GM12878 (cell line): ENCODE measurements around the gene STPG1. TPM values are rescaled to one million over a fixed set of nuclear protein-coding genes. Genes with fewer than 3 reads are reported as not detected.

Source experiments
- ATAC-seq: fragments of 200-7000 bp; cut with Tn5 transposase; 3 replicates; pipeline ENCODE4 v1.9.1; 2020; ENCODE audit warnings: mild to moderate bottlenecking, moderate library complexity
- BruUV-seq: library from RNA; stranded (reverse); fragments of 400-500 nt; replicated peaks from 2 replicates; lab custom pipeline; 2021; lab: Mats Ljungman, UMichigan
- CTCF ChIA-PET: fragments of 300-600 bp; sonication (Branson Sonifier 250); formaldehyde crosslinking; extraction: SDS; loops from one replicate; lab custom pipeline; 2021; ENCODE audit warnings: inconsistent platforms; lab: Yijun Ruan, JAX
- POLR2A ChIA-PET: fragments of 350-600 bp; formaldehyde crosslinking; extraction: SDS; loops from one replicate; lab custom pipeline; 2021; ENCODE audit warnings: inconsistent platforms; lab: Charles Lee
- RAD21 ChIA-PET: fragments of 300-600 bp; sonication (Branson Sonifier 250); formaldehyde crosslinking; loops from one replicate; lab custom pipeline; 2023; ENCODE audit warnings: antibody characterized with exemption; ENCODE audit not compliant: unreplicated experiment; lab: Charles Lee
- SMC1A ChIA-PET: fragments of 300-600 bp; sonication (Branson Sonifier 250); formaldehyde crosslinking; loops from one replicate; lab custom pipeline; 2023; ENCODE audit not compliant: unreplicated experiment, uncharacterized antibody; lab: Charles Lee
- DNase-seq: peaks from one replicate; pipeline ENCODE4 v3.0.0-alpha.2; 2011; ENCODE audit warnings: low read depth, low spot score
- FAIRE-seq: peaks from 3 replicates; lab custom pipeline; 2011; peaks lifted over from hg19 to GRCh38; lab: Jason Lieb, UNC
- H2AFZ ChIP-seq: 2 replicates; pipeline ENCODE4 v1.6.0; 2011; ENCODE audit warnings: low read depth, low read length, control low read depth; ENCODE audit not compliant: control insufficient read depth
- H3K27ac ChIP-seq: 2 replicates; pipeline ENCODE4 v1.5.1; 2011; ENCODE audit warnings: control low read depth; ENCODE audit not compliant: control insufficient read depth, insufficient read depth
- H3K27me3 ChIP-seq, 2 experiments: replicated peaks in 1 of 2; 2 replicates each; pipeline versions ENCODE4 v1.6.0 to v1.6.1; 2011; ENCODE audit warnings: low read length in 1 of 2; ENCODE audit not compliant: control insufficient read depth in 2 of 2, insufficient read depth in 2 of 2
- H3K36me3 ChIP-seq, 2 experiments: 2 replicates each; pipeline ENCODE4 v1.5.1; 2011; ENCODE audit warnings: low read length in 1 of 2; ENCODE audit not compliant: control insufficient read depth in 2 of 2, insufficient read depth in 2 of 2
- H3K4me1 ChIP-seq: 2 replicates; pipeline ENCODE4 v1.6.1; 2011; ENCODE audit warnings: mild to moderate bottlenecking, low read length, moderate library complexity, mixed read lengths; ENCODE audit not compliant: control insufficient read depth, insufficient read depth
- H3K4me2 ChIP-seq: 2 replicates; pipeline ENCODE4 v1.6.0; 2011; ENCODE audit warnings: control low read depth; ENCODE audit not compliant: control insufficient read depth, insufficient read depth
- H3K4me3 ChIP-seq: fragments of 200-600 bp; sonication (generic); 2 replicates; pipeline ENCODE4 v1.5.1; 2016
- H3K79me2 ChIP-seq: 2 replicates; pipeline ENCODE4 v1.6.0; 2011; ENCODE audit warnings: low read length; ENCODE audit not compliant: control insufficient read depth, insufficient read depth
- H3K9ac ChIP-seq: 2 replicates; pipeline ENCODE4 v1.8.0; 2011; ENCODE audit warnings: low read length, control low read depth, mixed read lengths; ENCODE audit not compliant: control insufficient read depth, insufficient read depth
- H3K9me3 ChIP-seq: replicated peaks from 3 replicates; pipeline ENCODE4 v1.5.1; 2011; ENCODE audit warnings: mild to moderate bottlenecking, low read length; ENCODE audit not compliant: control insufficient read depth, insufficient read depth
- H4K20me1 ChIP-seq: 2 replicates; pipeline ENCODE4 v1.6.0; 2011; ENCODE audit not compliant: control insufficient read depth, insufficient read depth
- CBX5 ChIP-seq: sonication (generic); IDR thresholded peaks from 2 replicates; pipeline ENCODE4 v1.6.1; 2016; ENCODE audit warnings: low read depth, moderate library complexity, mild to moderate bottlenecking, inconsistent platforms
- CEBPZ ChIP-seq: fragments of 150-350 bp; IDR thresholded peaks from 2 replicates; pipeline ENCODE4 v1.6.1; 2016; ENCODE audit warnings: low read depth, low read length
- GABPA ChIP-seq: IDR thresholded peaks from 2 replicates; pipeline ENCODE4 v1.6.1; 2014; ENCODE audit warnings: antibody characterized with exemption, low read depth, mild to moderate bottlenecking, inconsistent platforms
- HSF1 ChIP-seq: fragments of 150-350 bp; IDR thresholded peaks from 2 replicates; pipeline ENCODE4 v1.6.1; 2014; ENCODE audit warnings: mild to moderate bottlenecking, low read depth, low read length
- JUNB ChIP-seq: IDR thresholded peaks from 2 replicates; pipeline ENCODE4 v1.6.1; 2016; ENCODE audit warnings: antibody characterized with exemption, mild to moderate bottlenecking
- NRF1 ChIP-seq: conservative IDR thresholded peaks from 2 replicates; pipeline ENCODE4 v1.6.1; 2011; ENCODE audit warnings: mild to moderate bottlenecking, low read depth, low read length, improper control_type of control experiment
- PAX5 ChIP-seq: IDR thresholded peaks from 2 replicates; pipeline ENCODE4 v1.6.1; 2011; ENCODE audit warnings: low read depth, low read length, borderline replicate concordance
- RBBP5 ChIP-seq: fragments of 200-600 bp; sonication (generic); conservative IDR thresholded peaks from 2 replicates; pipeline ENCODE4 v1.6.1; 2016
- SMARCA5 ChIP-seq: fragments of 450-650 bp; IDR thresholded peaks from 2 replicates; pipeline ENCODE4 v1.6.1; 2017; ENCODE audit warnings: mild to moderate bottlenecking
- STAT1 ChIP-seq: fragments of 450-650 bp; conservative IDR thresholded peaks from 2 replicates; pipeline ENCODE4 v1.6.1; 2014; ENCODE audit warnings: antibody characterized with exemption, mild to moderate bottlenecking
- ZBTB33 ChIP-seq: fragments of 450-650 bp; IDR thresholded peaks from 2 replicates; pipeline ENCODE4 v1.6.1; 2017; ENCODE audit warnings: mild to moderate bottlenecking
- ZNF687 ChIP-seq: fragments of 450-650 bp; IDR thresholded peaks from 2 replicates; pipeline ENCODE4 v1.6.1; 2017; ENCODE audit warnings: mild to moderate bottlenecking, moderate library complexity
- WGBS: methylation state at CpG from one replicate; pipeline ENCODE4 v1.1.6; 2016; ENCODE audit warnings: low lambda C conversion rate; ENCODE audit not compliant: insufficient replicate concordance, insufficient coverage; ENCODE audit errors: missing lambda C conversion rate; 5-methylcytosine and 5-hydroxymethylcytosine counted together
- in situ Hi-C: fragments of 300-500 bp; cut with MboI; formaldehyde crosslinking; loops from 9 replicates; pipeline ENCODE4 v1.14.3; 2018; ENCODE audit warnings: mixed read lengths
- intact Hi-C: fragments of 100-400 bp; cut with micrococcal nuclease; formaldehyde crosslinking; loops from one replicate; pipeline ENCODE4 v1.14.2; 2022; ENCODE audit not compliant: unreplicated experiment
- polyA plus RNA-seq, 11 experiments: library from polyadenylated mRNA; depleted of rRNA in 4 of 11; unstranded in 6 of 11; stranded (reverse) in 5 of 11; fragments of >200 nt; fragmentation: Nextera tagmentation in 4 of 11; fragmentation: Illumina TruSeq in 1 of 11; extraction: Ambion mirVana in 4 of 11; extraction: Trizol in 1 of 11; gene quantifications; 1 replicate in 1 of 11; 2 replicates in 10 of 11; pipeline versions ENCODE4 v1.2.1 to v1.2.3, GENCODE V29; 2011 to 2016; ENCODE audit warnings: inconsistent platforms in 2 of 11, missing spikeins in 2 of 11, low read depth in 1 of 11
- total RNA-seq, 4 experiments: library from RNA; depleted of rRNA in 3 of 4; stranded (reverse); fragments of >200 nt in 3 of 4; fragmentation: Illumina TruSeq in 1 of 4; extraction: Trizol in 1 of 4; gene quantifications; 2 replicates each; pipeline versions ENCODE4 v1.2.1 to v1.2.3, GENCODE V29; 2013 to 2021

STPG1 gene
- total and polyA plus RNA-seq, 10 of the 15 experiments (the other 5 are each of a cell fraction or from before 2014, with no cell fraction given), result 0.22 to 2.6 (median 0.73) TPM

- Histone ChIP-seq H3K4me2 (no peak overlapping the region), H3K79me2 (no peaks in the 10 kb centered on the region), H4K20me1 (no peaks in the 10 kb centered on the region), H3K4me3 (no peak overlapping the region), H2AFZ (no peak overlapping the region), H3K4me1 (peaks cover 3% of the 10 kb centered on the region; the same call in 1 of the 2 replicates), H3K27ac (no peak overlapping the region), H3K9ac (no peak overlapping the region), H3K27me3 (peaks cover 2 to 5% of the 10 kb centered on the region in 2 experiments; a peak in 2 of 4 replicates), H3K36me3 (no peaks in the 10 kb centered on the region), H3K9me3 (no peaks in the 10 kb centered on the region)
- ChIA-PET SMC1A (interaction anchor here (0.6 kb wide), 1 partner anchor 26 kb away, joined by 3 read pairs; no protein-coding TSS in a partner anchor), RAD21 (no interaction called here), CTCF (no interaction called here), POLR2A (no interaction called here)
- WGBS, result 74% methylated on average over 1 of the region's 1 CpG
- FAIRE-seq (no peak), DNase-seq (no peak), ATAC-seq (no peak)
- intact Hi-C loops, result no loop called here
- in situ Hi-C loops, result no loop called here
- BruUV-seq, result no TSS peak
- TF ChIP-seq JUNB (no peak), ZNF687 (no peak), PAX5 (no peak), ZBTB33 (no peak), SMARCA5 (no peak), GABPA (no peak), NRF1 (no peak), HSF1 (no peak), STAT1 (no peak), CBX5 (no peak), RBBP5 (no peak), CEBPZ (no peak)
Observed at GRCh38 chr1:24311741-24312140, 101.8 kb downstream of the STPG1 start.
